ENCODE data around the gene ATP5PO. TPM values are rescaled to one million over a fixed set of nuclear protein-coding genes. Genes with fewer than 3 reads are reported as not detected.

The ATP5PO gene, protein sequence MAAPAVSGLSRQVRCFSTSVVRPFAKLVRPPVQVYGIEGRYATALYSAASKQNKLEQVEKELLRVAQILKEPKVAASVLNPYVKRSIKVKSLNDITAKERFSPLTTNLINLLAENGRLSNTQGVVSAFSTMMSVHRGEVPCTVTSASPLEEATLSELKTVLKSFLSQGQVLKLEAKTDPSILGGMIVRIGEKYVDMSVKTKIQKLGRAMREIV
- total RNA-seq (2021) (264 to 296 TPM (median 293 TPM) in 3 replicates), Bru-seq, nascent RNA (percentile 98 among the genes with signal in this experiment)
- long read RNA-seq, experiment 1, transcript ATP5PO-201 (7 exons, 932 nt): major isoform, 367 of 404 reads
- long read RNA-seq, experiment 1, partial matches to known transcripts: 15 of 404 reads
- long read RNA-seq, experiment 1, other reads (novel, unspliced or antisense): 22 of 404 reads
- long read RNA-seq, experiment 2, transcript ATP5PO-201 (7 exons, 932 nt): major isoform, 385 of 553 reads
- long read RNA-seq, experiment 2, partial matches to known transcripts: 116 of 553 reads
- long read RNA-seq, experiment 2, other reads (novel, unspliced or antisense): 50 of 553 reads
- long read RNA-seq, experiment 3, transcript ATP5PO-201 (7 exons, 932 nt): major isoform, 91 of 112 reads
- long read RNA-seq, experiment 3, partial matches to known transcripts: 1 of 112 reads
- long read RNA-seq, experiment 3, other reads (novel, unspliced or antisense): 20 of 112 reads

DNA sequence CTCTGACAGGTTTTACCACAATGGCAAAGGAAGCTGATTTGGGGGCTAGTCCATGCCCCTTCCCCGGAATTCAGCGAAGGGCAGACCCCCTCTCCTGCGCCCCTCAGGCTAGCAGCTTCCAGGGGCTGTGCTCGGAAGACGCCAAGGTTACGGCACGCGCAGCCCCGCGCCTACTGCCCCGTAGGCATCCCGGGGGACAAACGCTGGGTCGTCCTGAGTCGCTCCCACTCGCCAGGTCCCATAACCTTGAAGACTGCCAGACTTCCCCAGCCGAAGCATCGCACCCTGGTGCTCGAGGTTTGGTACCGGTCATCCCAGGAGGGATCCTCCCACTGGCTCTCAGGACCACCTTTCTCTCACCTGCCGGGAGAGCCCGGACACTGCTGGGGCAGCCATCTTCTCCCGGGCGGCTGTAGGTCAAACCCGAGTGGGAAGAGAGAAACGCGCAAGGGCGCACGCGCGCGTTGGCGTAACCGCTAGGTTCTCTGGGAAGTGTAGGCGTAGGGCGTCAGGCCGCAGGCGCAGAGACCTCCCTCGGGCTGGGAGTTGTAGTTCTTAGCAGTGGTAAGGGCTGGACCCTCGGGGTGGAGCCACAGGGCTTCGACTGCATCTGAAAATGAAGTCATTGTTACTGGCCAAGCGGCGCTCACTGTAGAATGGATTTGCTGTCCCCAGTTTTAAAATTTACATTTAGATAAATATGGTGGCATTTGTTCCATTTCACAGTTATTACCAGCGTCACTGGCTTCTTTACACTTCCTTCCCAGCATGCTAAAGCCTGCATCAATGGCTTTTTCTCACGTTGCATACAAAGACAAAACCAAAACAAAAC lies at the start of gene ATP5PO:
ATP5PO (minus strand) TSS at position 437 of the 832 bp plus-strand sequence; CDS start at position 396, 41 bp downstream.
- Mint-ChIP-seq H3K27me3 (ENCODE audit: low read depth) (no peaks in the 10 kb centered on the region), H3K4me3 (peak within 1 kb of the TSS; percentile 99), H3K36me3 (peaks cover 32% of the 10 kb centered on the region), H3K27ac (peak within 1 kb of the TSS; percentile 97), H3K4me1 (peaks cover 15% of the 10 kb centered on the region), H3K9me3 (no peaks in the 10 kb centered on the region)
- ATAC-seq (peak; percentile 100), DNase-seq (ENCODE audit: low spot score) (peak; percentile 96)
- POLR2A ChIA-PET: no interaction called here
- CTCF ChIA-PET: interaction anchor here (0.6 to 1.8 kb wide), 4 partner anchors 9 to 432 kb away, joined by 3 to 6 read pairs (median 3); no protein-coding TSS in a partner anchor
- TF ChIP-seq GTF2I (CRISPR knock-in tag; conservative IDR thresholded peaks at IDR 0.05): no peak
- no peak for TF ChIP-seq OVOL2 (CRISPR knock-in tag; IDR thresholded peaks at IDR 0.05; ENCODE audit: borderline replicate concordance)
- TF ChIP-seq, protein P1, sequence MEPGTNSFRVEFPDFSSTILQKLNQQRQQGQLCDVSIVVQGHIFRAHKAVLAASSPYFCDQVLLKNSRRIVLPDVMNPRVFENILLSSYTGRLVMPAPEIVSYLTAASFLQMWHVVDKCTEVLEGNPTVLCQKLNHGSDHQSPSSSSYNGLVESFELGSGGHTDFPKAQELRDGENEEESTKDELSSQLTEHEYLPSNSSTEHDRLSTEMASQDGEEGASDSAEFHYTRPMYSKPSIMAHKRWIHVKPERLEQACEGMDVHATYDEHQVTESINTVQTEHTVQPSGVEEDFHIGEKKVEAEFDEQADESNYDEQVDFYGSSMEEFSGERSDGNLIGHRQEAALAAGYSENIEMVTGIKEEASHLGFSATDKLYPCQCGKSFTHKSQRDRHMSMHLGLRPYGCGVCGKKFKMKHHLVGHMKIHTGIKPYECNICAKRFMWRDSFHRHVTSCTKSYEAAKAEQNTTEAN (CRISPR knock-in tag; IDR thresholded peaks at IDR 0.05): no peak
- no peak for TF ChIP-seq MXD4 (CRISPR knock-in tag; IDR thresholded peaks at IDR 0.05; ENCODE audit: borderline replicate concordance)
- TF ChIP-seq, protein P2, sequence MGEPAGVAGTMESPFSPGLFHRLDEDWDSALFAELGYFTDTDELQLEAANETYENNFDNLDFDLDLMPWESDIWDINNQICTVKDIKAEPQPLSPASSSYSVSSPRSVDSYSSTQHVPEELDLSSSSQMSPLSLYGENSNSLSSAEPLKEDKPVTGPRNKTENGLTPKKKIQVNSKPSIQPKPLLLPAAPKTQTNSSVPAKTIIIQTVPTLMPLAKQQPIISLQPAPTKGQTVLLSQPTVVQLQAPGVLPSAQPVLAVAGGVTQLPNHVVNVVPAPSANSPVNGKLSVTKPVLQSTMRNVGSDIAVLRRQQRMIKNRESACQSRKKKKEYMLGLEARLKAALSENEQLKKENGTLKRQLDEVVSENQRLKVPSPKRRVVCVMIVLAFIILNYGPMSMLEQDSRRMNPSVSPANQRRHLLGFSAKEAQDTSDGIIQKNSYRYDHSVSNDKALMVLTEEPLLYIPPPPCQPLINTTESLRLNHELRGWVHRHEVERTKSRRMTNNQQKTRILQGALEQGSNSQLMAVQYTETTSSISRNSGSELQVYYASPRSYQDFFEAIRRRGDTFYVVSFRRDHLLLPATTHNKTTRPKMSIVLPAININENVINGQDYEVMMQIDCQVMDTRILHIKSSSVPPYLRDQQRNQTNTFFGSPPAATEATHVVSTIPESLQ (CRISPR knock-in tag; IDR thresholded peaks at IDR 0.05): no peak
- TF ChIP-seq TP53 (CRISPR knock-in tag; IDR thresholded peaks at IDR 0.05): no peak
- no peak for TF ChIP-seq MYBL2 (CRISPR knock-in tag; IDR thresholded peaks at IDR 0.05)
- TF ChIP-seq, protein P3, sequence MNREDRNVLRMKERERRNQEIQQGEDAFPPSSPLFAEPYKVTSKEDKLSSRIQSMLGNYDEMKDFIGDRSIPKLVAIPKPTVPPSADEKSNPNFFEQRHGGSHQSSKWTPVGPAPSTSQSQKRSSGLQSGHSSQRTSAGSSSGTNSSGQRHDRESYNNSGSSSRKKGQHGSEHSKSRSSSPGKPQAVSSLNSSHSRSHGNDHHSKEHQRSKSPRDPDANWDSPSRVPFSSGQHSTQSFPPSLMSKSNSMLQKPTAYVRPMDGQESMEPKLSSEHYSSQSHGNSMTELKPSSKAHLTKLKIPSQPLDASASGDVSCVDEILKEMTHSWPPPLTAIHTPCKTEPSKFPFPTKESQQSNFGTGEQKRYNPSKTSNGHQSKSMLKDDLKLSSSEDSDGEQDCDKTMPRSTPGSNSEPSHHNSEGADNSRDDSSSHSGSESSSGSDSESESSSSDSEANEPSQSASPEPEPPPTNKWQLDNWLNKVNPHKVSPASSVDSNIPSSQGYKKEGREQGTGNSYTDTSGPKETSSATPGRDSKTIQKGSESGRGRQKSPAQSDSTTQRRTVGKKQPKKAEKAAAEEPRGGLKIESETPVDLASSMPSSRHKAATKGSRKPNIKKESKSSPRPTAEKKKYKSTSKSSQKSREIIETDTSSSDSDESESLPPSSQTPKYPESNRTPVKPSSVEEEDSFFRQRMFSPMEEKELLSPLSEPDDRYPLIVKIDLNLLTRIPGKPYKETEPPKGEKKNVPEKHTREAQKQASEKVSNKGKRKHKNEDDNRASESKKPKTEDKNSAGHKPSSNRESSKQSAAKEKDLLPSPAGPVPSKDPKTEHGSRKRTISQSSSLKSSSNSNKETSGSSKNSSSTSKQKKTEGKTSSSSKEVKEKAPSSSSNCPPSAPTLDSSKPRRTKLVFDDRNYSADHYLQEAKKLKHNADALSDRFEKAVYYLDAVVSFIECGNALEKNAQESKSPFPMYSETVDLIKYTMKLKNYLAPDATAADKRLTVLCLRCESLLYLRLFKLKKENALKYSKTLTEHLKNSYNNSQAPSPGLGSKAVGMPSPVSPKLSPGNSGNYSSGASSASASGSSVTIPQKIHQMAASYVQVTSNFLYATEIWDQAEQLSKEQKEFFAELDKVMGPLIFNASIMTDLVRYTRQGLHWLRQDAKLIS (CRISPR knock-in tag; IDR thresholded peaks at IDR 0.05; ENCODE audit: borderline replicate concordance): no peak
- TF ChIP-seq, protein P4, sequence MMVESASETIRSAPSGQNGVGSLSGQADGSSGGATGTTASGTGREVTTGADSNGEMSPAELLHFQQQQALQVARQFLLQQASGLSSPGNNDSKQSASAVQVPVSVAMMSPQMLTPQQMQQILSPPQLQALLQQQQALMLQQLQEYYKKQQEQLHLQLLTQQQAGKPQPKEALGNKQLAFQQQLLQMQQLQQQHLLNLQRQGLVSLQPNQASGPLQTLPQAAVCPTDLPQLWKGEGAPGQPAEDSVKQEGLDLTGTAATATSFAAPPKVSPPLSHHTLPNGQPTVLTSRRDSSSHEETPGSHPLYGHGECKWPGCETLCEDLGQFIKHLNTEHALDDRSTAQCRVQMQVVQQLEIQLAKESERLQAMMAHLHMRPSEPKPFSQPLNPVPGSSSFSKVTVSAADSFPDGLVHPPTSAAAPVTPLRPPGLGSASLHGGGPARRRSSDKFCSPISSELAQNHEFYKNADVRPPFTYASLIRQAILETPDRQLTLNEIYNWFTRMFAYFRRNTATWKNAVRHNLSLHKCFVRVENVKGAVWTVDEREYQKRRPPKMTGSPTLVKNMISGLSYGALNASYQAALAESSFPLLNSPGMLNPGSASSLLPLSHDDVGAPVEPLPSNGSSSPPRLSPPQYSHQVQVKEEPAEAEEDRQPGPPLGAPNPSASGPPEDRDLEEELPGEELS (CRISPR knock-in tag; IDR thresholded peaks at IDR 0.05): peak; percentile 60; the same call in 1 of the 2 replicates
- TF ChIP-seq FOXK1 (CRISPR knock-in tag; IDR thresholded peaks at IDR 0.05): no peak; the same call in 1 of the 2 replicates
- TF ChIP-seq, protein P5, sequence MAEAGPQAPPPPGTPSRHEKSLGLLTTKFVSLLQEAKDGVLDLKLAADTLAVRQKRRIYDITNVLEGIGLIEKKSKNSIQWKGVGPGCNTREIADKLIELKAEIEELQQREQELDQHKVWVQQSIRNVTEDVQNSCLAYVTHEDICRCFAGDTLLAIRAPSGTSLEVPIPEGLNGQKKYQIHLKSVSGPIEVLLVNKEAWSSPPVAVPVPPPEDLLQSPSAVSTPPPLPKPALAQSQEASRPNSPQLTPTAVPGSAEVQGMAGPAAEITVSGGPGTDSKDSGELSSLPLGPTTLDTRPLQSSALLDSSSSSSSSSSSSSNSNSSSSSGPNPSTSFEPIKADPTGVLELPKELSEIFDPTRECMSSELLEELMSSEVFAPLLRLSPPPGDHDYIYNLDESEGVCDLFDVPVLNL (CRISPR knock-in tag; IDR thresholded peaks at IDR 0.05; ENCODE audit: borderline replicate concordance, low read depth): no peak
- no peak for TF ChIP-seq RORB (CRISPR knock-in tag; IDR thresholded peaks at IDR 0.05)
- TF ChIP-seq, protein P6, sequence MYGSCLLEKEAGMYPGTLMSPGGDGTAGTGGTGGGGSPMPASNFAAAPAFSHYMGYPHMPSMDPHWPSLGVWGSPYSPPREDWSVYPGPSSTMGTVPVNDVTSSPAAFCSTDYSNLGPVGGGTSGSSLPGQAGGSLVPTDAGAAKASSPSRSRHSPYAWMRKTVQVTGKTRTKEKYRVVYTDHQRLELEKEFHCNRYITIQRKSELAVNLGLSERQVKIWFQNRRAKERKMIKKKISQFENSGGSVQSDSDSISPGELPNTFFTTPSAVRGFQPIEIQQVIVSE (CRISPR knock-in tag; IDR thresholded peaks at IDR 0.05; ENCODE audit: borderline replicate concordance): no peak
- TF ChIP-seq HMGA2 (CRISPR knock-in tag; IDR thresholded peaks at IDR 0.05): no peak
- TF ChIP-seq, protein P7, sequence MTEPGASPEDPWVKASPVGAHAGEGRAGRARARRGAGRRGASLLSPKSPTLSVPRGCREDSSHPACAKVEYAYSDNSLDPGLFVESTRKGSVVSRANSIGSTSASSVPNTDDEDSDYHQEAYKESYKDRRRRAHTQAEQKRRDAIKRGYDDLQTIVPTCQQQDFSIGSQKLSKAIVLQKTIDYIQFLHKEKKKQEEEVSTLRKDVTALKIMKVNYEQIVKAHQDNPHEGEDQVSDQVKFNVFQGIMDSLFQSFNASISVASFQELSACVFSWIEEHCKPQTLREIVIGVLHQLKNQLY (CRISPR knock-in tag; IDR thresholded peaks at IDR 0.05): no peak
- no peak for TF ChIP-seq ZNF138 (CRISPR knock-in tag; conservative IDR thresholded peaks at IDR 0.05)
- peak; percentile 61; the same call in 1 of the 2 replicates for TF ChIP-seq CREB1 (CRISPR knock-in tag; IDR thresholded peaks at IDR 0.05)
- TF ChIP-seq NR3C1 (CRISPR knock-in tag; conservative IDR thresholded peaks at IDR 0.05; ENCODE audit: low read depth): no peak
- no peak for TF ChIP-seq FOXJ3 (CRISPR knock-in tag; IDR thresholded peaks at IDR 0.05; ENCODE audit: borderline replicate concordance)
- TF ChIP-seq ZNF416 (CRISPR knock-in tag; IDR thresholded peaks at IDR 0.05): no peak
- TF ChIP-seq EMX1 (CRISPR knock-in tag; IDR thresholded peaks at IDR 0.05): no peak
- TF ChIP-seq, protein P8, sequence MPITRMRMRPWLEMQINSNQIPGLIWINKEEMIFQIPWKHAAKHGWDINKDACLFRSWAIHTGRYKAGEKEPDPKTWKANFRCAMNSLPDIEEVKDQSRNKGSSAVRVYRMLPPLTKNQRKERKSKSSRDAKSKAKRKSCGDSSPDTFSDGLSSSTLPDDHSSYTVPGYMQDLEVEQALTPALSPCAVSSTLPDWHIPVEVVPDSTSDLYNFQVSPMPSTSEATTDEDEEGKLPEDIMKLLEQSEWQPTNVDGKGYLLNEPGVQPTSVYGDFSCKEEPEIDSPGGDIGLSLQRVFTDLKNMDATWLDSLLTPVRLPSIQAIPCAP (CRISPR knock-in tag; IDR thresholded peaks at IDR 0.05): no peak

All from WTC11 (cell line).